SK-N-SH treated with all-trans-retinoic acid at 6 μM for 48 hours (cell line): ENCODE data around the gene ADM5.

Experiments
- CREB5 ChIP-seq: fragments of 250-450 bp; sonication (Bioruptor Pico); IDR thresholded peaks from 2 replicates; pipeline ENCODE4 v1.5.1; 2020; ENCODE audit warnings: low read depth, mild to moderate bottlenecking, moderate library complexity
- CSDC2 ChIP-seq: fragments of 250-450 bp; sonication (Bioruptor Pico); IDR thresholded peaks from 2 replicates; pipeline ENCODE4 v1.5.0; 2020; ENCODE audit warnings: mild to moderate bottlenecking, moderate library complexity
- CSRNP3 ChIP-seq: fragments of 250-450 bp; sonication (Bioruptor Pico); IDR thresholded peaks from 2 replicates; pipeline ENCODE4 v1.5.1; 2021; ENCODE audit warnings: mild to moderate bottlenecking, moderate library complexity
- GLIS3 ChIP-seq: fragments of 250-450 bp; sonication (Bioruptor Pico); IDR thresholded peaks from 2 replicates; pipeline ENCODE4 v1.5.0; 2020; ENCODE audit warnings: mild to moderate bottlenecking, moderate library complexity
- PATZ1 ChIP-seq: fragments of 250-450 bp; sonication (Bioruptor Pico); IDR thresholded peaks from 2 replicates; pipeline ENCODE4 v1.8.0; 2020; ENCODE audit warnings: mild to moderate bottlenecking, moderate library complexity, borderline replicate concordance
- TCF4 ChIP-seq: fragments of 250-450 bp; sonication (Bioruptor Pico); IDR thresholded peaks from 2 replicates; pipeline ENCODE4 v1.8.0; 2021; ENCODE audit warnings: mild to moderate bottlenecking, moderate library complexity, borderline replicate concordance
- ZC3H10 ChIP-seq: fragments of 250-450 bp; sonication (Bioruptor Pico); IDR thresholded peaks from 2 replicates; pipeline ENCODE4 v1.5.1; 2021; ENCODE audit warnings: mild to moderate bottlenecking, moderate library complexity
- ZFP3 ChIP-seq: fragments of 250-450 bp; sonication (Bioruptor Pico); IDR thresholded peaks from 2 replicates; pipeline ENCODE4 v1.5.0; 2020; ENCODE audit warnings: mild to moderate bottlenecking, moderate library complexity
- ZFP30 ChIP-seq: fragments of 450-650 bp; formaldehyde crosslinking; IDR thresholded peaks from 2 replicates; pipeline ENCODE4 v1.5.0; 2022; ENCODE audit warnings: mild to moderate bottlenecking, moderate library complexity
- TF ChIP-seq, protein P1 (sequence below): fragments of 250-450 bp; sonication (Bioruptor Pico); IDR thresholded peaks from 2 replicates; pipeline ENCODE4 v1.5.0; 2020; ENCODE audit warnings: mild to moderate bottlenecking, moderate library complexity

- TF ChIP-seq, protein P1, sequence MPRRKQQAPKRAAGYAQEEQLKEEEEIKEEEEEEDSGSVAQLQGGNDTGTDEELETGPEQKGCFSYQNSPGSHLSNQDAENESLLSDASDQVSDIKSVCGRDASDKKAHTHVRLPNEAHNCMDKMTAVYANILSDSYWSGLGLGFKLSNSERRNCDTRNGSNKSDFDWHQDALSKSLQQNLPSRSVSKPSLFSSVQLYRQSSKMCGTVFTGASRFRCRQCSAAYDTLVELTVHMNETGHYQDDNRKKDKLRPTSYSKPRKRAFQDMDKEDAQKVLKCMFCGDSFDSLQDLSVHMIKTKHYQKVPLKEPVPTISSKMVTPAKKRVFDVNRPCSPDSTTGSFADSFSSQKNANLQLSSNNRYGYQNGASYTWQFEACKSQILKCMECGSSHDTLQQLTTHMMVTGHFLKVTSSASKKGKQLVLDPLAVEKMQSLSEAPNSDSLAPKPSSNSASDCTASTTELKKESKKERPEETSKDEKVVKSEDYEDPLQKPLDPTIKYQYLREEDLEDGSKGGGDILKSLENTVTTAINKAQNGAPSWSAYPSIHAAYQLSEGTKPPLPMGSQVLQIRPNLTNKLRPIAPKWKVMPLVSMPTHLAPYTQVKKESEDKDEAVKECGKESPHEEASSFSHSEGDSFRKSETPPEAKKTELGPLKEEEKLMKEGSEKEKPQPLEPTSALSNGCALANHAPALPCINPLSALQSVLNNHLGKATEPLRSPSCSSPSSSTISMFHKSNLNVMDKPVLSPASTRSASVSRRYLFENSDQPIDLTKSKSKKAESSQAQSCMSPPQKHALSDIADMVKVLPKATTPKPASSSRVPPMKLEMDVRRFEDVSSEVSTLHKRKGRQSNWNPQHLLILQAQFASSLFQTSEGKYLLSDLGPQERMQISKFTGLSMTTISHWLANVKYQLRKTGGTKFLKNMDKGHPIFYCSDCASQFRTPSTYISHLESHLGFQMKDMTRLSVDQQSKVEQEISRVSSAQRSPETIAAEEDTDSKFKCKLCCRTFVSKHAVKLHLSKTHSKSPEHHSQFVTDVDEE (CRISPR knock-in tag), result no peak
- TF ChIP-seq CREB5 (CRISPR knock-in tag) (no peak), GLIS3 (CRISPR knock-in tag) (no peak), ZFP30 (no peak), PATZ1 (CRISPR knock-in tag) (no peak), TCF4 (no peak), CSRNP3 (CRISPR knock-in tag) (no peak), ZFP3 (CRISPR knock-in tag) (no peak), ZC3H10 (CRISPR knock-in tag) (no peak), CSDC2 (CRISPR knock-in tag) (no peak)
Measured at GRCh38 chr19:49651029-49651819, 38.2 kb upstream of the ADM5 start.
